Aorta (tissue), 5 donors: Measurements from ENCODE around the gene FIGNL2. TPM values are rescaled to one million over a fixed set of nuclear protein-coding genes. Genes with fewer than 3 reads are reported as not detected.

Experiments used
- ATAC-seq: fragments of 200-7000 bp; cut with Tn5 transposase; one replicate; pipeline ENCODE4 v1.9.1; 2022; ENCODE audit warnings: moderate library complexity; ENCODE audit not compliant: low FRiP score
- DNase-seq, 2 donors: peaks; one replicate each; pipeline ENCODE4 v3.0.0-alpha.2; 2020
- H3K27ac ChIP-seq, 2 donors: one replicate each; pipeline ENCODE4 v1.5.1; 2013; ENCODE audit warnings: low read length in 2 of 2, mild to moderate bottlenecking in 2 of 2, moderate library complexity in 2 of 2, control low read depth in 1 of 2, inconsistent platforms in 1 of 2, low read depth in 1 of 2
- H3K27me3 ChIP-seq, 2 donors: one replicate each; pipeline ENCODE4 v1.6.1; 2013; ENCODE audit warnings: control low read depth in 1 of 2, low read length in 1 of 2, mild to moderate bottlenecking in 1 of 2, moderate library complexity in 1 of 2; ENCODE audit not compliant: insufficient read depth in 2 of 2, control insufficient read depth in 1 of 2
- H3K36me3 ChIP-seq, 2 donors: one replicate each; pipeline ENCODE4 v1.6.1; 2013; ENCODE audit warnings: control low read depth in 1 of 2, low read length in 1 of 2, mild to moderate bottlenecking in 1 of 2; ENCODE audit not compliant: insufficient read depth in 2 of 2, control insufficient read depth in 1 of 2
- H3K4me1 ChIP-seq, 2 donors: one replicate each; pipeline ENCODE4 v1.6.1; 2013; ENCODE audit warnings: low read length in 2 of 2, control low read depth in 1 of 2, mild to moderate bottlenecking in 1 of 2, moderate library complexity in 1 of 2; ENCODE audit not compliant: insufficient read depth in 2 of 2, control insufficient read depth in 1 of 2
- H3K4me3 ChIP-seq, 2 donors: one replicate each; pipeline ENCODE4 v1.5.1; 2013; ENCODE audit warnings: low read length in 2 of 2, control low read depth in 1 of 2, mild to moderate bottlenecking in 1 of 2
- H3K9me3 ChIP-seq: one replicate; pipeline ENCODE4 v1.6.1; 2013; ENCODE audit warnings: mild to moderate bottlenecking, low read length; ENCODE audit not compliant: control insufficient read depth
- WGBS, 2 donors: extraction: QIAGEN DNeasy Blood & Tissue Kit; methylation state at CpG; one replicate each; pipeline ENCODE4 v1.1.7; 2013; 5-methylcytosine and 5-hydroxymethylcytosine counted together
- intact Hi-C, 2 donors: fragments of 100-400 bp; cut with DNase I; formaldehyde crosslinking; loops; one replicate each; pipeline versions ENCODE4 v1.14.2 to v1.15.0; 2022
- polyA plus RNA-seq, 2 donors: library from polyadenylated mRNA; stranded (reverse); fragments of 200-250 nt; gene quantifications; one replicate each; pipeline ENCODE4 v1.2.3, GENCODE V29; 2013
- total RNA-seq, 2 donors: library from RNA; stranded (reverse); fragmentation: NEBNext Ultra II Directional; extraction: Animal tissue kit (Norgen Biotek cat#: 25700); gene quantifications; one replicate each; pipeline ENCODE4 v1.2.1, GENCODE V29; 2021
- donor health status: healthy with polysubstance abuse.
- donor health status: Bipolar disorder and iron deficiency.
- donor health status: DM: no; HTN: no; CAD: no.
- donor health status: DM: no; HTN: no; CAD: no.
- donor health status: DM: yes; HTN: yes; CAD: no.

Gene FIGNL2
- total and polyA plus RNA-seq, 4 donors: 0.08 to 2.1 (median 1.0) TPM; not detected in 1

DNA sequence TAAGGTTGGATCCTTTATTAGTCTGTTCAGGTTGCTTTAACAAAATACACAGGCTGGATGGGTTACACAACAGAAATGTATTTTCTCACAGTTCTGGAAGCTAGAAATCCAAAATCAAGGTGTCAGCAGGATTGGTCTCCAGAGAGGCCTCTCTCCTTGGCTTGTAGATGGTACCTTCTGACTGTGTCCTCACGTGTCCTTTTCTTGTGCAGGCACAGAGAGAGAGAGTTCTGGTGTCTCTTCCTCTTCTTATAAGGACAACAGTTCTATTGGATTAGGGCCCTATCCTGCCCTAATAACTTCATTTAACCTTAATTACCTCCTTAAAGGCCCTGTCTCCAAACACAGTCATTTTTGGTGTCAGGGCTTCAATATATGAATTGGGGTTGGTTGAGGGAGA, 34.8 kb upstream of the FIGNL2 start:
- Histone ChIP-seq H3K4me1 (no peaks in the 10 kb centered on the region), H3K9me3 (no peaks in the 10 kb centered on the region), H3K36me3 (no peaks in the 10 kb centered on the region), H3K4me3 (no peak overlapping the region), H3K27ac (no peak overlapping the region), H3K27me3 (no peaks in the 10 kb centered on the region)
- 88 to 91% methylated on average over 1 of the region's 1 CpG for WGBS, 2 donors
- ATAC-seq: no peak
- intact Hi-C loops: no loop called here
- DNase-seq: no peak

DNA sequence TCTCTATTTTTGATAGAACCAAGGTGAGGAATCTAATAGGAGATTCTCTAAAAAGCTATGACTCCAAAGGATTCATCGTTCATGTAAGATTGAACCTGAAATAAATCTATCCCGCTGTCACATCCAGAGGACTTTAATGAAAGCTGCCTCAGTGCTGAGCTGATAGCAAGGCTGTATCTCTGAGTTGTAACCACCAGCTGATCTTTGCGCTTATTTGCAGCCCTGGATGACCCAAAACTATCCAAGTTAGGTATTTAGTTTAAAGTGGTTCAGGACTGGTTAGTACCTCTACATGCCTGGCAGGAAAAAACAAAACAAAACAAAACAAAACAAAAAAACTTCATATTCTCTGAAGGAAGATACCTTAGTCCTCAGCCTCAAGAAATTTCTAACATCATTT, 30.6 kb upstream of the FIGNL2 start:
- ATAC-seq (no peak), DNase-seq (no peak)
- H3K9me3 ChIP-seq: no peaks in the 10 kb centered on the region
- 77 to 85% methylated on average over 3 of the region's 3 CpGs for WGBS, 2 donors
- H3K4me1 ChIP-seq: no peaks in the 10 kb centered on the region
- no peaks in the 10 kb centered on the region for H3K36me3 ChIP-seq
- H3K4me3 ChIP-seq: no peak overlapping the region
- H3K27ac ChIP-seq: no peak overlapping the region
- H3K27me3 ChIP-seq: no peaks in the 10 kb centered on the region
- intact Hi-C loops: no loop called here

DNA sequence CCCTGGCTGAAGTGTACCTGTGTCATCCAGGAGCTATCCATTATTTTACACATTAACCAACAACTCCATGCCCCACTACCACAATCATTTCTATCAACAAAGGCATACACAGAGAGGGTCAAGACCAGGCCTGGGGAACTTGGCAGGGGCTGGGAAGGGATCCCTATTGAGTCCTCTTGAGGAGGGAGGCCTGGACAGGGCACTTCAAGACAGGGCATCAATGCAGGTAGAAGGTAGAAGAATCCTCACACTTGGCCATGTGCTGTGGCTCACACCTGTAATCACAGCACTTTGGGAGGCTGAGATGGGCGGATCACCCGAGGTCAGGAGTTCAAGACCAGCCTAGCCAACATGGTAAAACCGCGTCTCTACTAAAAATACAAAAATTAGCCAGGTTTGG, 26.0 kb upstream of the FIGNL2 start:
- WGBS, 2 donors: 82 to 87% methylated on average over 4 of the region's 4 CpGs
- intact Hi-C loops: no loop called here
- Histone ChIP-seq H3K27me3 (no peaks in the 10 kb centered on the region), H3K4me1 (no peaks in the 10 kb centered on the region), H3K4me3 (no peak overlapping the region), H3K36me3 (no peaks in the 10 kb centered on the region), H3K27ac (no peak overlapping the region), H3K9me3 (no peaks in the 10 kb centered on the region)
- peak; percentile 14 to 36 for DNase-seq
- ATAC-seq: no peak

DNA sequence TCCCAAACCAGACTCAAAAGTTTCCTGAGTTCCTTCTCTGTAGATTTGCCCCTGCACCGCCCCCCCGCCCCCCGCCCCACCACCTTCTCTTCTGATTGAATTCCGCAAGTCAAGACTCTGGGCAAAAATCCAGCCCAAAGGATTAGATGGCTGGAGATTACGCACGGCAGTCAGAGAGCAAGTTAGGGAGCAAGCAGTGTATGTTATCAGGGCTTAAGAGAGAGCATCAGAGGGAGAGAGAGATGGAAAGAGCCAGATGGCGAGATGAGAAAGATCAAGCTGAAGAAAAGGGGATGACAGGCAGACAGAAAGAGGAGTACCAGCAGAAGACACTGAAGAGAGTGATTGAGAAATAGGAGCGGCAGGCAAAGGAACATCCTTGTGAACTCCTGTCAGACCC, 25.5 kb upstream of the FIGNL2 start:
- H3K9me3 ChIP-seq: no peaks in the 10 kb centered on the region
- WGBS, 2 donors: 52 to 53% methylated on average over 8 of the region's 8 CpGs
- no peaks in the 10 kb centered on the region for H3K36me3 ChIP-seq
- no peaks in the 10 kb centered on the region for H3K4me1 ChIP-seq
- no peak overlapping the region for H3K27ac ChIP-seq
- H3K27me3 ChIP-seq: no peaks in the 10 kb centered on the region
- no peak for DNase-seq
- ATAC-seq: no peak
- H3K4me3 ChIP-seq: no peak overlapping the region
- intact Hi-C loops: no loop called here

DNA sequence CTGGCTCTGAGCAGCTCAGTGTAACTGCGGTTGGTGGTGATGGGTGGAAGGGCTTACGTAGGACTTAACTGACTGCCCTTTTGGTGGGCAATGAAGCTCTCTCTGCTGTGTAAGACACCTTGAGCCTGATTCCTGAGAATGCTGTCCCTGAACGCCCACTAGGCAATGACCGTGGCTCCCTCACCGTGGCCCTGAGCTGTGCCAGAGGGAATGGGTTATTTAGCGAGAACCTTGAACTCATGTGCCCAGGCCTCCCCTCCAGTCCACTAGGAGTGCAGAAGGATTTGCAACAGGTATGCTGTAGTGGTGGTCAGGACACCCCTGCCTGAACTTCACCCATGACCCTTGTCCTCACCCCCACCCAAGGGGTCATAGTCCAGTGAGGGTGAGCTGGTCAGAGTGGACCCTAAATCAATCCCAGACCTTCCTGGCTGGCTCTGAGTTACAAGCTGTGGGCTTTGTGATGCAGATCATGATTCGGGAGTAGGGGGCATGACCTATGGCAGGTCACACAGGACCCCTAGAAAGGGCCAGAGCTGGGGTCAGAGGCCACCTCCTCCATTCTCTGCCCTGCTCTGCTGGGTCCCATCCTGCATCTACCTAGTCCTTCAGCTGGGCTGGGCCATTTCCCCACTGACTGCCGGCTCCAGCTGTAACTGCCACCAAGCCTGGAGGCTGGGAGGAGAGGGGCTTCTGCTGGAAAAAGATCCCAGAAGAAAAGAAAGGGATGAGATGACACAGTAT, 24.9 kb upstream of the FIGNL2 start:
- no peak overlapping the region for H3K27ac ChIP-seq
- intact Hi-C loops: no loop called here
- no peaks in the 10 kb centered on the region for H3K4me1 ChIP-seq
- 79 to 83% methylated on average over 8 of the region's 8 CpGs for WGBS, 2 donors
- DNase-seq (peak; percentile 19 to 25), ATAC-seq (no peak)
- no peaks in the 10 kb centered on the region for H3K9me3 ChIP-seq
- no peak overlapping the region for H3K4me3 ChIP-seq
- no peaks in the 10 kb centered on the region for H3K27me3 ChIP-seq
- H3K36me3 ChIP-seq: no peaks in the 10 kb centered on the region

DNA sequence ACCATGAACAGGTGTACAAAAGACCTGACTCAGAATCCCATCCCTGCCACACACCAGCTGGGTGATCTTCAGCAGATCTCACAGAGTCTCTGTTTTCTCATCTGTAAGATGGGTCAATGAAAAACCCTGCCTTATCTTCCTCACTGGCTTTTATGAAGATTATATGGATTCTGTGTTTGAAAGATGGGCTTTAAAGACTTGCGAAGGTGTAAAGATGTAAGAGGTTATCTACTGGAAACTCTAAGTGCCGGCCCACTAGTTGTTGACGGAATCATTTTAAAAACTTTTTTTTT, 24.1 kb upstream of the FIGNL2 start:
- Histone ChIP-seq H3K27me3 (no peaks in the 10 kb centered on the region), H3K4me1 (no peaks in the 10 kb centered on the region), H3K27ac (no peak overlapping the region), H3K9me3 (no peaks in the 10 kb centered on the region), H3K4me3 (no peak overlapping the region), H3K36me3 (no peaks in the 10 kb centered on the region)
- ATAC-seq: no peak
- no peak for DNase-seq
- intact Hi-C loops: no loop called here
- WGBS, 2 donors: 96 to 97% methylated on average over 3 of the region's 3 CpGs

DNA sequence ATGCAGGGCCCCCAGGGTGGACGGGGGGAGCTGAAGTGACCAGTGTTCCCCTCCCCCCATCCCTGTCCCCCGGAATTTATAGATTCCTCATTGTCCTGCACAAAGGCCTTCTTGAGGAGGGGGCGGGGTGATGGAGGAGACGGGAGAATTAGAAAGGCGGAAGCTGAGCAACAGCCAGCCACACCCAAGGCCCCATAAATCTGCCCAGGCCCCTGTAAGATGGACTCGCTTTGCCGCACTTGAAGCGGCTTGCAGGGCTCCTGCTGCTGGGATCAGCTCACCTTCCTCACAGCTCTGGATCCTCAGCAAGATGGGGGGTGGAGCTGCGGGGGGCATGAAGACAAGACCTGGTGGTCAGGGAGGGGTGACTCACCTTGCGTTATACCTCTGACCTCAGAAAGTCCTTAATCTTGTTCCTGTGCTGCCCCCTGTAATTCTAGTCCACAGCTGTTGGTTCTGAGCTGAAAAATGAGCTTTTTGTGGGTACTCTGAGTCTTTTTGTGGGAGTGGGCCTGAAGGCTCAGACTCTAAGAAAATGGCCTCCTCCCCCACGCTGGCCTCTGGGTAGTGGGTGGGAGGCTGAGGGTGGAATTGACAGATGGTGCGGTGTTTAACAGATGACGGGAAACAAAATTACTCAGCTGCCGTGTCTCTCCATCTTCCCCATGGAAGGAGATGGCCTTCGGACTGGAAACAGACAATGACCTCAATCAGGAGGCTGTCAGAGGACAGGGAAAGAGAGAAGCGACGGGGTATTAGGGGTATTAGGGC, 23.6 kb upstream of the FIGNL2 start:
- 86 to 90% methylated on average over 17 of the region's 17 CpGs for WGBS, 2 donors
- no peaks in the 10 kb centered on the region for H3K27me3 ChIP-seq
- no peak overlapping the region for H3K4me3 ChIP-seq
- H3K27ac ChIP-seq: no peak overlapping the region
- intact Hi-C loops: no loop called here
- DNase-seq: peak; percentile 17 to 44
- no peaks in the 10 kb centered on the region for H3K9me3 ChIP-seq
- no peaks in the 10 kb centered on the region for H3K36me3 ChIP-seq
- no peaks in the 10 kb centered on the region for H3K4me1 ChIP-seq
- no peak for ATAC-seq

DNA sequence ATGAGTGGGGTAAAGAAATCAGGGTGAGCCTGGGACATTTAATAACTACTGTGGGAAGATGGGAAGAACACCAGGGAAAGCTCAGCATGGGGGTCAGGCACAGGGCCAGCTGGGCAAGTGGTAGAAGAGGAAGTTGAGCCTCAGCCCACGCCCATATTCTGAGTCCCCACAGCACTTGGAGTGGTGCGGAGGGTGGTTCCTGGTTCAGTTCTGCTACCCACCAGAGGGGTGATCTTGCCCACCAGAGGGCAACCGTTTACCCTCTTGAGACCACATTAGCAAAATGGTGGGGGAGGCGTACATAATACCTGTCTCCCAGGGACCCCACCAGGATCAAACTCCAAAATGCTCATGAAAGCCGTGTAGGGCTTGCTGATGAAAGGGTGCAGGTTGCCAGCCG, 22.6 kb upstream of the FIGNL2 start:
- Histone ChIP-seq H3K9me3 (no peaks in the 10 kb centered on the region), H3K4me3 (no peak overlapping the region), H3K27ac (no peak overlapping the region), H3K36me3 (no peaks in the 10 kb centered on the region), H3K27me3 (no peaks in the 10 kb centered on the region), H3K4me1 (no peaks in the 10 kb centered on the region)
- peak; percentile 56 to 82 for DNase-seq
- intact Hi-C loops: no loop called here
- WGBS, 2 donors: 89 to 91% methylated on average over 6 of the region's 6 CpGs
- ATAC-seq: no peak

DNA sequence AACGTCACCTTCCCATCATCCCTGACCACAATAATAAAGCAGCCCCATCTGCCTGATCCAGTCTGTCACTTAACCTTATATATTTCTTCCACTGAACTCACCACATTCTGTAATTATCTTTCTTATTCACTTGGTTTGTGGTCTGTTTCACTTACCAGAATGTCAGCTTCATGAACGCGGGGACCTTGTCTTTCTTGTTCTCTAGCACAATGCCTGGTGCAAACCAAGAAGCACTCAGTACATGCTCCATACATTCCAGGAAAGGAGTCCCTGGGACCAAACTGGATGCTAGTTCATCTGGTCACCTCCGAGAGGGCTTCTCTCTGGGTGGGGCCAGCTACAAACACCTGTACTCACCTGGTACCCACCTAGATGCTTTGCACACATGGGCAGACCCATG, 22.0 kb upstream of the FIGNL2 start:
- Histone ChIP-seq H3K9me3 (no peaks in the 10 kb centered on the region), H3K27me3 (no peaks in the 10 kb centered on the region), H3K27ac (no peak overlapping the region), H3K4me3 (no peak overlapping the region), H3K36me3 (no peaks in the 10 kb centered on the region), H3K4me1 (no peaks in the 10 kb centered on the region)
- WGBS, 2 donors: 73 to 77% methylated on average over 4 of the region's 4 CpGs
- ATAC-seq: no peak
- DNase-seq: no peak
- intact Hi-C loops: no loop called here
